ENCODE measurements around the gene GGA2. TPM values are rescaled to one million over a fixed set of nuclear protein-coding genes. Genes with fewer than 3 reads are reported as not detected.

GGA2 gene
- polyA plus RNA-seq, 10 donors = 78.5 to 139 (median 102) TPM

DNA sequence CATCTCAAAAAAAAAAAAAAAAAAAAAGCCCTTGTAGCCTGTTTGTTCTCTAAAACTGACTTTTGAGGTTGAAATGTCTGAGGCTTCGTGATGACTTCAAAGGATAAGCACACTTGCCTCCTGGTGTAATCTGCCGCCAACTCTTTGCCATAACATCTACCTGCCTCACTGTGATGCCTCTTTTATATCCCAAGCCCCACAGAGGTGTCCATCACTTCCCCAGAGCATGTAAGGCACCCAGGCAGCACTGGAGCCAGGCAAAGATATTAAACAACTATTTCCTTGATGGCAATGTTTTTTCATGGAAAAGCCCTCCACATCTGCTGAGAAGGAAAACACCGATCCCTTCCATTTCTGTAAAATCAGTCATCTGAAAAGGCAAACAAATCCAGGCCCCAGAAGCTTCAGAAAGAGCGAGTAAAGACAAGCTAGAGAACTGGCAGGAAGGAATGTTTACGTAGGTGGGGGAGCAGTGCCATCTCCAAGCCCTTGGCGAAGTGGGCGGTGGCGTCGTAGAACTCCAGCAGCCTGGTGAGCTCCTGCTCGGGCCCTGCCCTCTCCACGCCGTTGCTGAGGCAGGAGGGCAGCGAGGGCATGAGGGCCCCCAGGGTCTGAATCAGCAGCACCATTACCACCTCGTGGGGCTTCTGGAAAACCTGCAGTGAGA is 85.9 kb downstream of the GGA2 start:
- DNase-seq = no peak

DNA sequence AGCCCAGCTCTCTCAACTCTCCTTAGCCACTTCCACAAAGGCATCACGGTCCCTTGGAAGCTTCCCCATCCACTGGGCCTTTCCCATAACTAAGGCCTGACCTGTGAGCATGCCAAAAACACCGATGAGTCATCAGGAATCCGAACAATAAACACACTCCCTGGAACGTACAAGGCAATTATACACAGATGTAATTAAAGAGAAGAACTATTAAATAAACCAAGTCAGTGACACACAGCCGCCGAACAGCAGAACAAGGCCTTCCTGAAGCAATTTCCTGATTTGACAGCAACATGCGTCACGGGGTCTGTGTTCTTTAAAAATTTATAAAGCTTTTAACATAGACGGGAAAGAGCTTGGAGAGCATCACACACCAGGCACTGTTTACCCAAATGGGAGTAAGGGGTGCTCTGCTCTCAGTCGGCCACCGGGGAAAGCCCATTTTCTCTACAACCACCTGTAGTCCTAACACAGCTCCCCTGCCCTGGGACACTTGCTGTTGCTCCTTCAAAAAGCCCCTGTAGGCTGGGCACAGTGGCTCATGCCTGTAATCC is 86.7 kb downstream of the GGA2 start:
- DNase-seq = peak; percentile 37 to 88 (median 61)

DNA sequence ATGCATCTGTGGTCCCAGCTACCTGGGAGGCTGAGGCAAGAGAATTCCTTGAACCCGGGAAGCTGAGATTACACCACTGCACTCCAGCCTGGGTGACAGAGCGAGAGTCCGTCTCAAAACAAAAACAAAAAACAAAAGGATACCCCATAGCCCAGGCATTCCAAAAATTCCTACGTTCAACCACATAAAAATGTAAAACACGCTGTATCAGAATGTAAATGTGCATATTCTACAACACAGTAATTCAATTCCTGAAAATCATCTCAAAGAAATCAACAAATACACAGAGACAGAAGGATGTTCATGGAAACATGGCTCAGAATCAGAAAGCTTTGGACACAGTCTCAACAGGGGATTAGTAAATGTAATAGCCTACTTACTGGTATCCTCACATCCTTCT is 90.3 kb downstream of the GGA2 start:
- DNase-seq = peak in 2 of 3 donors; percentile 16 to 45

DNA sequence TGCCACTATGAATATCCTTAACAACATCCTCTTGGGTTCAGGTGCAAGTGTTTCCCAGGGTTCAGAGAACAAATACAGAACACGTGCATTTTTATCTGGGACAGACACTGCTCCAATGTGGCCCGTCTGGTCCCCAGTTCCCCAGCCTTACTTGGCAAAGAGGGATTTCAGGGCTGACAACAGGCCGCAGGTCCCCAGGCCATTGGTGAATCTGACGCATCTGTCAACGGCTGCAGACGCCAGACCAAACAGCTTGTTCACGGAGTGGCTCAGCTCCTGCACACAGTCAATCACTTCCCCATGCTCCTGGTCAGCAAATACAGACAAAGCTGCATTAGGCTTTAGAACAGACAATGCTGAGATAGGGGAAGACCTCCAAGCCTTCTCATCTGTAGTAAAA is 93.5 kb downstream of the GGA2 start:
- DNase-seq = no peak

DNA sequence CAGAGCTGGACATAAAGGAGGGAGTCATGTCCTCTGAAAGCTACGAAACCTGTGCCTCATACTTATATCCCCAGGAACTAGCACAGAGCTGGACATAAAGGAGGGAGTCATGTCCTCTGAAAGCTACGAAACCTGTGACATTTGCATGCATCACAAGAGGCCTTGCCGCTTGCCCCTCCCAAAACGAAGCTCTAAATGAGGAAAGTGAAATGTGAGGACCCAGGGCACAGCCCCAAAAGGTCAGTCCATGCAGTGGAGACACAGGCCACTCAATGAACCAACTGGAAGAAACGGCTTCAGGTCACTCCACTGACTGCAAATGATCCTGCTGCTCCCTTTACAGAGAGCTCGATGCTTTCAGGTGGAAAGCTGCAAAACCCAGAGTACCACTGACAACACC is 95.6 kb downstream of the GGA2 start:
- DNase-seq = no peak

Other genes with a start within 250 kb of the GGA2 start
- 1 to 10 TPM in 1 of 10 donors, under 1 TPM in 7, not detected in 2; 0.12 to 1.9 (median 0.24) TPM for gene SCNN1B, start 208.2 kb downstream of the GGA2 start, polyA plus RNA-seq (ENCODE audit: insufficient read length in 10 of 10)
- gene COG7, start 57.3 kb downstream of the GGA2 start, polyA plus RNA-seq (ENCODE audit: insufficient read length in 10 of 10) = 10 to 100 TPM in 8 of 10 donors, 1 to 10 TPM in 2; 9.9 to 19.7 (median 12.4) TPM
- 10 to 100 TPM; 11.9 to 21.0 (median 16.6) TPM for gene EARS2, start 46.9 kb upstream of the GGA2 start, polyA plus RNA-seq (ENCODE audit: insufficient read length in 10 of 10)
- 10 to 100 TPM; 56.2 to 74.5 (median 65.7) TPM for gene UBFD1, start 47.2 kb upstream of the GGA2 start, polyA plus RNA-seq (ENCODE audit: insufficient read length in 10 of 10)
- 100 to 1,000 TPM in 1 of 10 donors, 10 to 100 TPM in 9; 89.1 to 112 (median 96.6) TPM for gene NDUFAB1, start 85.8 kb upstream of the GGA2 start, polyA plus RNA-seq (ENCODE audit: insufficient read length in 10 of 10)
- gene PALB2, start 130.8 kb upstream of the GGA2 start, polyA plus RNA-seq (ENCODE audit: insufficient read length in 10 of 10) = 10 to 100 TPM in 5 of 10 donors, 1 to 10 TPM in 5; 7.2 to 13.8 (median 10.0) TPM
- 10 to 100 TPM; 35.7 to 46.4 (median 43.1) TPM for gene DCTN5, start 131.0 kb upstream of the GGA2 start, polyA plus RNA-seq (ENCODE audit: insufficient read length in 10 of 10)
- 10 to 100 TPM in 6 of 10 donors, 1 to 10 TPM in 4; 8.0 to 17.2 (median 12.0) TPM for gene PLK1, start 168.4 kb upstream of the GGA2 start, polyA plus RNA-seq (ENCODE audit: insufficient read length in 10 of 10)
- gene ERN2, start 202.7 kb upstream of the GGA2 start, polyA plus RNA-seq (ENCODE audit: insufficient read length in 10 of 10) = under 1 TPM in 5 of 10 donors, not detected in 5; 0.05 to 0.19 (median 0.08) TPM
- 1 to 10 TPM in 2 of 10 donors, under 1 TPM in 5, not detected in 3; 0.07 to 4.2 (median 0.14) TPM for gene CHP2, start 244.5 kb upstream of the GGA2 start, polyA plus RNA-seq (ENCODE audit: insufficient read length in 10 of 10)

Measured in muscle of back (tissue), 11 donors.